Measurements from ENCODE around the gene HOXD9. TPM values are rescaled to one million over a fixed set of nuclear protein-coding genes. Genes with fewer than 3 reads are reported as not detected.

HOXD9 gene
- total RNA-seq, 2 donors from 2014 or later: 0.33 to 1.6 TPM

GRCh38 chr2:176171351-176172006, 49.0 kb downstream of the HOXD9 start:
- Histone ChIP-seq H3K9me3 (no peaks in the 10 kb centered on the region), H3K36me3 (replicated peaks in 1 of 2; ENCODE audit: insufficient read depth in 1 of 2, low read depth in 2 of 2) (no peaks in the 10 kb centered on the region), H3K4me3 (no peak overlapping the region), H3K27me3 (peaks cover 0 to 36% of the 10 kb centered on the region in 2 donors), H3K27ac (no peak overlapping the region), H3K4me1 (peaks cover 18% of the 10 kb centered on the region)
- ATAC-seq: no peak
- intact Hi-C loops (cut with DNase I): no loop called here
- no peak for DNase-seq
- TF ChIP-seq CTCF (IDR thresholded peaks at IDR 0.05) (no peak), POLR2A (IDR thresholded peaks at IDR 0.05) (no peak)
- WGBS, 2 donors: 12 to 17% methylated on average over 1 to 50 of the region's 51 CpGs

- intact Hi-C loops (cut with DNase I): no loop called here
- Histone ChIP-seq H3K27me3 (peaks cover 0 to 36% of the 10 kb centered on the region in 2 donors), H3K27ac (no peak overlapping the region), H3K4me1 (peaks cover 18% of the 10 kb centered on the region), H3K36me3 (replicated peaks in 1 of 2; ENCODE audit: insufficient read depth in 1 of 2, low read depth in 2 of 2) (no peaks in the 10 kb centered on the region), H3K4me3 (no peak overlapping the region), H3K9me3 (no peaks in the 10 kb centered on the region)
- WGBS, 2 donors: 8 to 13% methylated on average over 30 to 58 of the region's 60 CpGs
- ATAC-seq: no peak
- TF ChIP-seq POLR2A (IDR thresholded peaks at IDR 0.05) (no peak), CTCF (IDR thresholded peaks at IDR 0.05) (no peak)
- DNase-seq: no peak
These were observed 49.7 kb downstream of the HOXD9 start for GRCh38 chr2:176172007-176172894.

GRCh38 chr2:176172895-176173566, 50.5 kb downstream of the HOXD9 start:
- H3K9me3 ChIP-seq: no peaks in the 10 kb centered on the region
- H3K27ac ChIP-seq: no peak overlapping the region
- TF ChIP-seq POLR2A (IDR thresholded peaks at IDR 0.05) (no peak), CTCF (IDR thresholded peaks at IDR 0.05) (no peak)
- H3K4me3 ChIP-seq: no peak overlapping the region
- no peaks in the 10 kb centered on the region for H3K36me3 ChIP-seq (replicated peaks in 1 of 2; ENCODE audit: insufficient read depth in 1 of 2, low read depth in 2 of 2)
- no peak for ATAC-seq
- H3K4me1 ChIP-seq: peaks cover 21% of the 10 kb centered on the region
- intact Hi-C loops (cut with DNase I): no loop called here
- no peak for DNase-seq
- WGBS, 2 donors: 20 to 24% methylated on average over 14 of the region's 14 CpGs
- peaks cover 0 to 39% of the 10 kb centered on the region in 2 donors for H3K27me3 ChIP-seq

GRCh38 chr2:176173567-176174381, 51.3 kb downstream of the HOXD9 start:
- H3K27me3 ChIP-seq: peaks cover 0 to 45% of the 10 kb centered on the region in 2 donors
- 8 to 13% methylated on average over 7 of the region's 7 CpGs for WGBS, 2 donors
- no peaks in the 10 kb centered on the region for H3K36me3 ChIP-seq (replicated peaks in 1 of 2; ENCODE audit: insufficient read depth in 1 of 2, low read depth in 2 of 2)
- H3K4me1 ChIP-seq: peaks cover 28% of the 10 kb centered on the region
- H3K27ac ChIP-seq: no peak overlapping the region
- intact Hi-C loops (cut with DNase I): no loop called here
- H3K9me3 ChIP-seq: no peaks in the 10 kb centered on the region
- no peak overlapping the region for H3K4me3 ChIP-seq
- ATAC-seq: no peak
- DNase-seq: no peak
- TF ChIP-seq CTCF (IDR thresholded peaks at IDR 0.05): no peak
- TF ChIP-seq POLR2A (IDR thresholded peaks at IDR 0.05): no peak

Data from body of pancreas (tissue), 4 donors.